Uterine smooth muscle cell (primary cell): ENCODE measurements around the gene PTPRC. TPM values are rescaled to one million over a fixed set of nuclear protein-coding genes. Genes with fewer than 3 reads are reported as not detected.

Experiments
- total RNA-seq: library from RNA; depleted of rRNA; stranded (reverse); fragments of >200 nt; gene quantifications from 2 replicates; pipeline ENCODE4 v1.2.3, GENCODE V29; 2014

The PTPRC gene
- total RNA-seq: under 0.01 TPM in 1 of 2 replicates, not detected in the other

GRCh38 chr1:198638894-198639635, at the start of gene PTPRC:
TSS of gene PTPRC (plus strand) at chr1:198639040. CDS start at chr1:198639269, 229 bp downstream.

Other genes starting within 250 kb of the PTPRC start
- not detected in 2 replicates for gene ATP6V1G3, start 98.4 kb upstream of the PTPRC start, total RNA-seq